Nephron progenitor cell (in vitro differentiated cells): ENCODE results near the gene ZDHHC14.

ENCODE experiments used
- DNase-seq: peaks from one replicate; pipeline ENCODE4 v3.0.0; 2021
- H3K27ac Mint-ChIP-seq: 2 replicates; pipeline ENCODE4 v1.8.0; 2021; ENCODE audit warnings: mild to moderate bottlenecking, moderate library complexity, mixed read lengths
- H3K27me3 Mint-ChIP-seq: 2 replicates; pipeline ENCODE4 v1.8.0; 2021; ENCODE audit warnings: mild to moderate bottlenecking, low read depth, mixed read lengths; ENCODE audit not compliant: poor library complexity
- H3K36me3 Mint-ChIP-seq: 2 replicates; pipeline ENCODE4 v1.8.0; 2021; ENCODE audit warnings: low read depth, mixed read lengths
- H3K4me1 Mint-ChIP-seq: 2 replicates; pipeline ENCODE4 v1.8.0; 2021; ENCODE audit warnings: mixed read lengths
- H3K4me3 Mint-ChIP-seq: 2 replicates; pipeline ENCODE4 v1.8.0; 2021; ENCODE audit warnings: mild to moderate bottlenecking, moderate library complexity, mixed read lengths
- H3K9me3 Mint-ChIP-seq: 2 replicates; pipeline ENCODE4 v1.8.0; 2021; ENCODE audit warnings: mild to moderate bottlenecking, moderate library complexity, mixed read lengths
- CTCF ChIP-seq: fragments of 200-600 bp; sonication (generic); IDR thresholded peaks from 2 replicates; pipeline ENCODE4 v1.5.0; 2021; ENCODE audit warnings: antibody characterized with exemption

ZDHHC14 gene

GRCh38 chr6:157452096-157452495, 71.1 kb downstream of the ZDHHC14 start:
- Mint-ChIP-seq H3K4me3 (no peak overlapping the region), H3K4me1 (peaks cover 37% of the 10 kb centered on the region), H3K27me3 (no peaks in the 10 kb centered on the region), H3K9me3 (no peaks in the 10 kb centered on the region), H3K36me3 (no peaks in the 10 kb centered on the region), H3K27ac (no peak overlapping the region)
- TF ChIP-seq CTCF = no peak
- DNase-seq = no peak

GRCh38 chr6:157453131-157453530, 72.1 kb downstream of the ZDHHC14 start:
- no peak overlapping the region for H3K4me3 Mint-ChIP-seq
- peaks cover 43% of the 10 kb centered on the region for H3K4me1 Mint-ChIP-seq
- peaks cover 3% of the 10 kb centered on the region for H3K27me3 Mint-ChIP-seq
- H3K27ac Mint-ChIP-seq = no peak overlapping the region
- H3K9me3 Mint-ChIP-seq = no peaks in the 10 kb centered on the region
- TF ChIP-seq CTCF = no peak
- no peak for DNase-seq
- H3K36me3 Mint-ChIP-seq = no peaks in the 10 kb centered on the region

- no peaks in the 10 kb centered on the region for H3K9me3 Mint-ChIP-seq
- H3K36me3 Mint-ChIP-seq = no peaks in the 10 kb centered on the region
- H3K27me3 Mint-ChIP-seq = peaks cover 3% of the 10 kb centered on the region
- no peak for TF ChIP-seq CTCF
- H3K4me1 Mint-ChIP-seq = peaks cover 45% of the 10 kb centered on the region
- H3K27ac Mint-ChIP-seq = no peak overlapping the region
- DNase-seq = no peak
- no peak overlapping the region for H3K4me3 Mint-ChIP-seq
Measured at GRCh38 chr6:157453978-157454377, 73.0 kb downstream of the ZDHHC14 start.

GRCh38 chr6:157454762-157455714, 74.0 kb downstream of the ZDHHC14 start:
- Mint-ChIP-seq H3K9me3 (no peaks in the 10 kb centered on the region), H3K36me3 (no peaks in the 10 kb centered on the region), H3K4me1 (peaks cover 42% of the 10 kb centered on the region), H3K4me3 (peak overlapping the region; percentile 39), H3K27ac (peak overlapping the region; percentile 92), H3K27me3 (peaks cover 3% of the 10 kb centered on the region)
- DNase-seq = no peak
- no peak for TF ChIP-seq CTCF

- H3K27ac Mint-ChIP-seq = peak overlapping the region; percentile 92
- TF ChIP-seq CTCF = no peak
- H3K36me3 Mint-ChIP-seq = no peaks in the 10 kb centered on the region
- H3K9me3 Mint-ChIP-seq = no peaks in the 10 kb centered on the region
- H3K27me3 Mint-ChIP-seq = peaks cover 3% of the 10 kb centered on the region
- peak overlapping the region; percentile 39 for H3K4me3 Mint-ChIP-seq
- peaks cover 43% of the 10 kb centered on the region for H3K4me1 Mint-ChIP-seq
- no peak for DNase-seq
Measured at GRCh38 chr6:157455731-157456523, 74.9 kb downstream of the ZDHHC14 start.
